GM20000 (cell line): ENCODE measurements around the gene MFAP3L.

Source experiments
- DNase-seq: peaks from one replicate; pipeline ENCODE4 v3.0.0; 2012; ENCODE audit warnings: low spot score
- CTCF ChIP-seq: IDR thresholded peaks from 2 replicates; pipeline ENCODE4 v1.5.1; 2012; ENCODE audit warnings: mild to moderate bottlenecking, control low read depth; ENCODE audit errors: extremely low read depth, missing control alignments

Gene MFAP3L

DNA sequence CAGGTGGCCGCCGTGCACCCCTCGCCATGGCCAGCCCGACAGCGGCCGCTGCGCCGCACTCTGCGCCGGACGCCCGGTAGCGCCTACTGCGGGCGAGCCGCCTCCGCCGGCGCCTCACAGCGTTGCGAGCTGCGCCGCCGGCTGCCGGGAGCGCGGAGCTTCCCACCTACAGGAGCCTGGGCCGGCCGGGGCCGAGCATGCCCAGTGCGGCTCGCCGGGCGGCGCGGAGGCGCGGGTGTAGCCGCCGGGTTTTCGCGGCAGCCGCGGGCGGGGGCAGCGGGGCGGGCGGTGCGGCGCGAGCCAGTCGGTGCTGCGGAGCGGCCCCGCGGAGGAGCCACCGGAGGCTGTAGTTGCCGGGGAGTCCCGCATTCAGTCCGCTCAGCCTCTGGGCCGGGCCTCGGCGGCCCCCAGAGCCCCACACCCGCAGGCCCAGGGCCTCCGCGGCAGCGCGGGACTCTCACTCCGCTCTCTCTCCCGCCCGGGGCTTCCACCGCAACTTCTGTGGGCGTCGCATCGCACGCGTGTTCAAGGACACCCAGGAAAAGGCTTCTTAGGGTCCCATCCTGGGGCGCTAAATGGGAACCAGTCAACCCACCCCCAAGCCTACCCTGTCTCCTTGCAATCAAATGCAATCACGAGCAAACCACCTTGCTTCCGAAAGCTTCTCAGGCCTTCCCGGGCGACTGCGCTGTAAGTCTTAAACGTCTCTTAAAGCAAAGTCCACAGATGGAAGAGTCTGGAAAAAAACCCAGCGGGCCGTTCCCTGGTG is at the start of gene MFAP3L:
TSS of gene MFAP3L (minus strand) at position 143 of the 769 bp plus-strand sequence. CDS start 20,518 bp downstream, outside the sequence.
- TF ChIP-seq CTCF = no peak

DNA sequence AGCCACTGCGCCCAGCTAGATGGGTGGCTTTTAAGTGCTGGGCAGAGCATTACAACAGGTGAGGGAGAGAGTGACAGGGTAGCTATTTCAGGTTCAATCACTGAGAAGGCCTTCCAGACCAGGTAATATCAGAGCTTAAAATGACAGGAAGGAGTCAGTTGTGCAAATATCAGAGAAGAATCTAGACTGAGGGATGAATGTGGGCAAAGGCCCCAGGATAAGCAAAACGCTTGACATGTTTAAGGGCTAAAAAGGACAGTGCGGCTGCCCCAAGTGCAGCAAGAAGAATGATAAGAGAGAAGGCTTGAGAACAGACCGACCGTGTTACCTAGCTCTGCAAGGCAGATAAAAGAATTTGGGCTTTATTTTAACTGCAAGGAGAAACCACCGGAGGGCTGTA is 45.0 kb upstream of the MFAP3L start:
- no peak for DNase-seq
- TF ChIP-seq CTCF = no peak

More for the DNA sequence above, at the start of gene MFAP3L:
- DNase-seq = peak; percentile 93

DNA sequence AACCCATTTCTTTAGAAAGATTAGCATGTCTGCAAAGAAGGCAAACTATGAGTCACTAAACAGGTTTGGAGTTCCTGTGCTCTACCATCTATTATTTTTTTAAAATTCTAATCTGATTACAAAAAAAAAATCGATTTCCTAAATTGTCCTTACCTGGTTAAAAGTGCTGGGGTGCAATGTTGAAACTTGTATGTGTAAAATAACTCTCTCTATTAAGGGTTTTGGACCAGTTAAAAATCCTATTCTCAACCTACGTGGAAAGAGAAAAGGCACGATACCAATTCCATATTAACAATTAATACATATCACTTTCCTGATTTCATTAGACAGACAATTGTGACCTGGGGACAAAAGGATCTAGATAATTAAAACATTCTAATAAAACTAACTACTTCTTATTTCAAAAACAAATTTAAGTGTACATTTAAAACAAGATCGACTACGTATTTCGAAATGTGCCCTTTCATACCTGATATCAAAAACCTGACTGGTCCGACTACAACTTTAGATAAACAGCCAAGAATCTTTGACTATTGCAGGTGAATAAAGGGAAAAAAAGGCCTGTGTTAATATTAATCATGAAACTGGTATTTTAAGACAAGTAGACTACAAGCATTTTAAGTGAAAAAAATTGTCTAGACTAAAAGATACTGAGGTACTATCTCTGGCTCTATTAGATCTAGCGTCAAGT is 42.4 kb upstream of the MFAP3L start:
- no peak for DNase-seq
- TF ChIP-seq CTCF = no peak

DNA sequence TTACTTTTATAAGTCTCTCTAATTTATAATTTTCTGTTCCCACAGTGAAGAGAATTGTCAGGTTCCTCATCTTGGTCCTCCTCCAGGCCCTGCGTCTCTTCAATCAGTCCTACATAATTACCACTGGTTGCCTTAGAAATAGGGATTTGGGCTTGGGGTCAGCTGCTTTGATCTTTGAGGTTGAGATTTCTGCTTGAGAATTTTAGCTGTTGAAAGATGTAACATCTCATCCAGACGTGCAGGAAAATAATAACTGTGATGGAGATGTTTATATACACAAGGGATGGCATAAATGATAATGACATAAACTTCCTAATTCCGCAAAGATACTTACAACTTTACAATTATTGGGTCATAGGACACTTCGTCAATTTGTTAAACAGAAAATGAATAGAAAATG is 33.2 kb upstream of the MFAP3L start:
- no peak for TF ChIP-seq CTCF
- no peak for DNase-seq

- TF ChIP-seq CTCF = no peak
These were observed 32.6 kb upstream of the MFAP3L start for GRCh38 chr4:170058826-170059225.

GRCh38 chr4:170057866-170058265 is 31.7 kb upstream of the MFAP3L start:
- TF ChIP-seq CTCF = no peak
- no peak for DNase-seq

More at GRCh38 chr4:170058826-170059225, 32.6 kb upstream of the MFAP3L start:
- no peak for DNase-seq

GRCh38 chr4:170052919-170053318 is 26.7 kb upstream of the MFAP3L start:
- no peak for DNase-seq

More at GRCh38 chr4:170052919-170053318, 26.7 kb upstream of the MFAP3L start:
- TF ChIP-seq CTCF = no peak
